ENCODE results near the gene MAMSTR. TPM values are rescaled to one million over a fixed set of nuclear protein-coding genes. Genes with fewer than 3 reads are reported as not detected.

The MAMSTR gene
- total and polyA plus RNA-seq, 4 donors = 0.48 to 1.5 (median 1.2) TPM

DNA sequence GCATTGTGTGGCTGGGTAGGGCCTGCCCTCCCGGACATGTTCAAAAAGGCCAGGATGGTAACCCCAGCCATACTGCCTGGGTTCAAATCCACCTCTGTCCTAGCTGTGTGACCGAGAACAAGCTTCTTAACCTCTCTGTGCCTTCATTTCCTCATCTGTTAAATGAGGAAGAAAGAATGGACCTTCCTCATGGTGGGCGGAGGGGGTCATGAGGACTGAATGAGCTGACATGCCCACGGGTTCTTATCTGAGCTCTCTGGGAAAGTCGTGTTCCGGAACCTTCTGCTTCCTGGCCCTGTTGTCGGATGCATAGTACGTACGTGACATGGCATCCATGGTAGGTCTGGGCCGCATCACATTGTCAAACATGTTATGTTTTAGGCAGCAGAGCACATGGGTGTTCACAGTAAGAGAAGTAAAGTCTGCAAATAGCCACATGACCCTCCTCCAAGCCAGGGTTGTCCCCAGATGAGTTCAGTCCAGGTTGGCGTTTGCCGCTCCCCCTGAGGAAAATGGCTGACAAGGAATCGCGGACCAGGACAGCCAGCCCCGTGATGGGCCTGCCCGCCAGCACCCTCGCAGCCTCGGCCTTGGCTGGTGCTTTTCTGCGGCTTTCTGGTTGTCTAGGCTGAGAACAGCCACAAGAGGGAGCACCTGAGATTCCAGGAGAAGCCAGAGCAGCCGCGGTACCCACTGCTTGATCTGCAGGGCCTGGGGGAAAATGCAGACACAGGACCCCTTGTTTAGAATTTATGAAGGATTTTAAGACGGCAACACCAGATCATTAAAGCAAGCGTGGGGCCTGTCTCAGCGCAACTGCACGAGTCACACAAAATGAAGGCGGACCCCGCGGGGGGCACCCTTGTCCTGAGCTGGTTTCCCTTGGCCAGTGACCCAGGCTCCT, 44.4 kb downstream of the MAMSTR start:
- 36 to 38% methylated on average over 28 of the region's 28 CpGs for WGBS, 2 donors
- peaks cover 0 to 12% (median 5%) of the 10 kb centered on the region in 5 donors for H3K4me1 ChIP-seq (ENCODE audit: control insufficient read depth in 5 of 5, insufficient read depth in 5 of 5, low read length in 5 of 5)
- DNase-seq (peak; percentile 82 to 89 (median 87)), ATAC-seq (ENCODE audit: insufficient read depth, low FRiP score) (peak; percentile 80)
- peak; percentile 87 for TF ChIP-seq CTCF (IDR thresholded peaks at IDR 0.05; ENCODE audit: control extremely low read depth, extremely low read depth)
- no peak overlapping the region for H3K4me3 ChIP-seq
- H3K27ac ChIP-seq (ENCODE audit: low read depth in 1 of 2, low read length in 1 of 2) = peak overlapping the region in 1 of 2 donors; percentile 54
- H3K9ac ChIP-seq (ENCODE audit: insufficient read depth in 1 of 2, low read length in 2 of 2) = no peak overlapping the region
- no peaks in the 10 kb centered on the region for H3K36me3 ChIP-seq (ENCODE audit: control insufficient read depth in 4 of 4, insufficient read depth in 4 of 4, low read length in 4 of 4)
- no peaks in the 10 kb centered on the region for H3K27me3 ChIP-seq (ENCODE audit: control insufficient read depth in 3 of 3, insufficient read depth in 3 of 3, low read length in 2 of 3)
- no peaks in the 10 kb centered on the region for H3K9me3 ChIP-seq (ENCODE audit: control insufficient read depth in 4 of 4, insufficient read depth in 3 of 4, low read length in 3 of 4)

DNA sequence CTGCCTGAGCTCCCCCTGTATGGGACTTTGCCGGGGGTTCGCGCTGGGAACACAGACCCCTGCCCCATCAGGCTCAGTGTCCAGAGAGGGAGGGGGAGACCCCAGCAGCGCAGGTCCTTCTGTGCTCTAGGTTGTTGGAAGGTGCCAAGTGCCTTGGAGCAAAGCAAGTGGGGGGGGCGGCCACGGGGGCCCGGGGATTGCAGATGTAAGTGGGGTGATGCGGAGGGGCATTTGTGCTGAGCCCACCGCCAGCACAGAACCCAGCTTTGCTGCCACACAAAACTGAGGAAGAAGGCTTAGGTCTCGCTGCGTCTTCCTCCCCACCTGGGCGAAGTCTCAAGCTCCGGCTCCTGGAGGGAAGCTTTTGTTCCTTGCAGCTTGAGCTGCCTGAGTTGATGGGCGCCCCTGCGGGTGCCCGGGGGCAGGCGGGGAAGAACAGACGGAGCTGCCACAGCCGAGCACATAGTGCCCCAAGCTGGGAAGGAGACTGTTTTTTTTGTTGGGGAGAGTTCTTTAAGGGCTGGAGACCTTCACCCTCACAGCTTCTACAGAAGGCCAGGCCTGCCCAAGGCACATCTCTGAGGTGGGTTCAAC, 45.2 kb downstream of the MAMSTR start:
- Histone ChIP-seq H3K9ac (ENCODE audit: insufficient read depth in 1 of 2, low read length in 2 of 2) (no peak overlapping the region), H3K27ac (ENCODE audit: low read depth in 1 of 2, low read length in 1 of 2) (no peak overlapping the region), H3K36me3 (ENCODE audit: control insufficient read depth in 4 of 4, insufficient read depth in 4 of 4, low read length in 4 of 4) (no peaks in the 10 kb centered on the region), H3K4me1 (ENCODE audit: control insufficient read depth in 5 of 5, insufficient read depth in 5 of 5, low read length in 5 of 5) (peaks cover 0 to 12% (median 5%) of the 10 kb centered on the region in 5 donors), H3K4me3 (no peak overlapping the region), H3K27me3 (ENCODE audit: control insufficient read depth in 3 of 3, insufficient read depth in 3 of 3, low read length in 2 of 3) (no peaks in the 10 kb centered on the region), H3K9me3 (ENCODE audit: control insufficient read depth in 4 of 4, insufficient read depth in 3 of 4, low read length in 3 of 4) (no peaks in the 10 kb centered on the region)
- 91 to 92% methylated on average over 16 to 19 of the region's 19 CpGs for WGBS, 2 donors
- DNase-seq (no peak), ATAC-seq (ENCODE audit: insufficient read depth, low FRiP score) (no peak)
- no peak for TF ChIP-seq CTCF (IDR thresholded peaks at IDR 0.05; ENCODE audit: control extremely low read depth, extremely low read depth)

DNA sequence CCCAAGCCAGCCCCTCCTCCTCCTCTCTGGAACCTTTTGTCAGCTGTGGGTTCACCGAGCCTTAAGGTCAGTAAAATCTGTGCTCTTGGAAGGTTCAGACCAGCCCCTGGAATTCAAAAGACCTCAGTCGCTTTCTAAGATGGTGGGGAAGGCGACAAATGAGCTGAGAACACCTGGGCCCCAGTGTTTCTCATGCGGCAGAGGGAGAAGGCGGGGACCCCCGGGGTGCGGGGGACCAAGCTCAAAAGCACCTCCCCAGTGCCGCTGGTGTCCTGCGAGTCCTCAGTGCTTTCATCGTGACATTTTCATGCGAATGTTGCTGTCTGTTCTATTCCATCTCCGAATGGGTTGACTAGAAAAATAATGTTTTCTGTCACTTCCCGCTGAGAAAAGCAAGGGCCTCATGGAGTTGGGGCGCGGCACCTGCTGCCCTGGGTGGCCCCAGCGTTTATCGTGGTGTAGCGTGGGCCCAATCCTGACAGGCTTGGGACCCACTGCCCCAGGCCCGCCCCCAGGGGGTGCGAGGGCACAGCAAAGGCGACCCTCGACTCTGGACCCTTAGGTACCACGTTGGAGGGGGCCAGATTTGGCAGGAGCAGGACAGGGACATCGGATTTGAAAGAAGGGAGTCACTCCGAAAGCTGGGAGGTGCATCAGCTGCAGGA, 46.0 kb downstream of the MAMSTR start:
- H3K27me3 ChIP-seq (ENCODE audit: control insufficient read depth in 3 of 3, insufficient read depth in 3 of 3, low read length in 2 of 3) = no peaks in the 10 kb centered on the region
- no peak for DNase-seq
- H3K9me3 ChIP-seq (ENCODE audit: control insufficient read depth in 4 of 4, insufficient read depth in 3 of 4, low read length in 3 of 4) = no peaks in the 10 kb centered on the region
- no peak overlapping the region for H3K27ac ChIP-seq (ENCODE audit: low read depth in 1 of 2, low read length in 1 of 2)
- no peak for ATAC-seq (ENCODE audit: insufficient read depth, low FRiP score)
- no peak overlapping the region for H3K9ac ChIP-seq (ENCODE audit: insufficient read depth in 1 of 2, low read length in 2 of 2)
- H3K4me1 ChIP-seq (ENCODE audit: control insufficient read depth in 5 of 5, insufficient read depth in 5 of 5, low read length in 5 of 5) = peaks cover 0 to 12% (median 5%) of the 10 kb centered on the region in 5 donors
- WGBS, 2 donors = 79 to 83% methylated on average over 25 of the region's 25 CpGs
- H3K36me3 ChIP-seq (ENCODE audit: control insufficient read depth in 4 of 4, insufficient read depth in 4 of 4, low read length in 4 of 4) = no peaks in the 10 kb centered on the region
- no peak for TF ChIP-seq CTCF (IDR thresholded peaks at IDR 0.05; ENCODE audit: control extremely low read depth, extremely low read depth)
- H3K4me3 ChIP-seq = no peak overlapping the region
